ENCODE measurements around the gene DAB1.

DNA sequence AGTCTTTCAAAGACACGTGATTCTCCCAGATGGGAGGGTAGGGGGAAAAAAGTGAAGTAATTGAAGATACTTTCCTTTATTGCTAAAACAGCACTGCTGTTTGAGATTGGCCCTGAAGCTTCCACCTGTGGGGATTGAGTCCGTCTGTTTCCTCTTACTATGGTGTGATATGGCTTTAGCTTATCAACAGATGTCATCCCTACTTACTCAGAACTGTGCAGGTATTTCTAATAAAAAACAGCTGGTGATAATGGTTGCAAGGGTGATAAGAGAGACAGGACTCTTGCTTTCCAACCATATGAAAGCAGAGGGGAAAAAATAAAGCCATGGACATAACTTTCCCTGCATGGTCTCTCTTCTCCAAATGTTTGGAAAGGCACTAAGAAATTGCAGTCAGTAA lies 416.4 kb downstream of the DAB1 start:
- TF ChIP-seq POLR2A (IDR thresholded peaks at IDR 0.05) (no peak), EP300 (IDR thresholded peaks at IDR 0.05) (no peak)
- TF ChIP-seq, protein P1, sequence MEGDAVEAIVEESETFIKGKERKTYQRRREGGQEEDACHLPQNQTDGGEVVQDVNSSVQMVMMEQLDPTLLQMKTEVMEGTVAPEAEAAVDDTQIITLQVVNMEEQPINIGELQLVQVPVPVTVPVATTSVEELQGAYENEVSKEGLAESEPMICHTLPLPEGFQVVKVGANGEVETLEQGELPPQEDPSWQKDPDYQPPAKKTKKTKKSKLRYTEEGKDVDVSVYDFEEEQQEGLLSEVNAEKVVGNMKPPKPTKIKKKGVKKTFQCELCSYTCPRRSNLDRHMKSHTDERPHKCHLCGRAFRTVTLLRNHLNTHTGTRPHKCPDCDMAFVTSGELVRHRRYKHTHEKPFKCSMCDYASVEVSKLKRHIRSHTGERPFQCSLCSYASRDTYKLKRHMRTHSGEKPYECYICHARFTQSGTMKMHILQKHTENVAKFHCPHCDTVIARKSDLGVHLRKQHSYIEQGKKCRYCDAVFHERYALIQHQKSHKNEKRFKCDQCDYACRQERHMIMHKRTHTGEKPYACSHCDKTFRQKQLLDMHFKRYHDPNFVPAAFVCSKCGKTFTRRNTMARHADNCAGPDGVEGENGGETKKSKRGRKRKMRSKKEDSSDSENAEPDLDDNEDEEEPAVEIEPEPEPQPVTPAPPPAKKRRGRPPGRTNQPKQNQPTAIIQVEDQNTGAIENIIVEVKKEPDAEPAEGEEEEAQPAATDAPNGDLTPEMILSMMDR (IDR thresholded peaks at IDR 0.05) = no peak

Measured in sigmoid colon (tissue), 4 donors.